GM06990 (cell line): ENCODE data around the gene GBGT1.
A peak's percentile ranks its signal among the peaks of the same experiment; 100 is the strongest.

Experiments used
- DNase-seq: peaks from one replicate; pipeline ENCODE4 v3.0.0-alpha.2; 2011; ENCODE audit not compliant: insufficient read length; ENCODE audit errors: extremely low read depth
- H3K27me3 ChIP-seq: replicated peaks from 2 replicates; pipeline ENCODE4 v1.6.0; 2011; ENCODE audit warnings: low read length; ENCODE audit not compliant: control insufficient read depth, insufficient read depth
- H3K36me3 ChIP-seq: 2 replicates; pipeline ENCODE4 v1.5.1; 2011; ENCODE audit warnings: low read length; ENCODE audit not compliant: control insufficient read depth, insufficient read depth
- H3K4me3 ChIP-seq: replicated peaks from 2 replicates; pipeline ENCODE4 v1.5.1; 2011; ENCODE audit warnings: low read depth, mild to moderate bottlenecking, control low read depth, low read length
- TF ChIP-seq, protein P1 (sequence below): IDR thresholded peaks from 2 replicates; pipeline ENCODE4 v1.5.1; 2011; ENCODE audit warnings: low read length, control low read depth, mild to moderate bottlenecking, inconsistent platforms; ENCODE audit not compliant: insufficient read depth, poor library complexity, severe bottlenecking

The GBGT1 gene

DNA sequence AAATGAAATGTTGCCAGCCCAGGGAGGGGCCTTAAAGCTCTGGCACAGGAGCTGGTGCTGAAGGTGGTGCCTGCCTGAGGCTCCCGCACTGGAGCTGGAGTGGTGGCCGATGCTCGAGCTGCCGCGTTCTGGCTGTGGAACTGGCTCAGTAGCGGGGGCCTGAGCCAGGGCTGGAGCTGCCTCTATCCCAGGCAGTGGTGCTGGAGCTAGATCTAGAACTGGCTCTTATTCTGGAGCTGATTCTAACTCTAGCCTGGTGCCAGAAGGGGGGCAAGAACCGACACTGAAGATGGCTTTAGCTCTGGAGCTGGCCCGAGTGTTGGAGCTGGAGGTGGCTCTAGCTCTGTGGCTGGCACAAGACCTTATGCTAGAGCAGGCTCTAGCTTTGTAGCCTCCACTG is 26.1 kb upstream of the GBGT1 start:
- no peak for DNase-seq
- TF ChIP-seq, protein P1, sequence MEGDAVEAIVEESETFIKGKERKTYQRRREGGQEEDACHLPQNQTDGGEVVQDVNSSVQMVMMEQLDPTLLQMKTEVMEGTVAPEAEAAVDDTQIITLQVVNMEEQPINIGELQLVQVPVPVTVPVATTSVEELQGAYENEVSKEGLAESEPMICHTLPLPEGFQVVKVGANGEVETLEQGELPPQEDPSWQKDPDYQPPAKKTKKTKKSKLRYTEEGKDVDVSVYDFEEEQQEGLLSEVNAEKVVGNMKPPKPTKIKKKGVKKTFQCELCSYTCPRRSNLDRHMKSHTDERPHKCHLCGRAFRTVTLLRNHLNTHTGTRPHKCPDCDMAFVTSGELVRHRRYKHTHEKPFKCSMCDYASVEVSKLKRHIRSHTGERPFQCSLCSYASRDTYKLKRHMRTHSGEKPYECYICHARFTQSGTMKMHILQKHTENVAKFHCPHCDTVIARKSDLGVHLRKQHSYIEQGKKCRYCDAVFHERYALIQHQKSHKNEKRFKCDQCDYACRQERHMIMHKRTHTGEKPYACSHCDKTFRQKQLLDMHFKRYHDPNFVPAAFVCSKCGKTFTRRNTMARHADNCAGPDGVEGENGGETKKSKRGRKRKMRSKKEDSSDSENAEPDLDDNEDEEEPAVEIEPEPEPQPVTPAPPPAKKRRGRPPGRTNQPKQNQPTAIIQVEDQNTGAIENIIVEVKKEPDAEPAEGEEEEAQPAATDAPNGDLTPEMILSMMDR = no peak
- Histone ChIP-seq H3K36me3 (no peaks in the 10 kb centered on the region), H3K27me3 (no peaks in the 10 kb centered on the region; the same call in 1 of the 2 replicates), H3K4me3 (no peak overlapping the region)

DNA sequence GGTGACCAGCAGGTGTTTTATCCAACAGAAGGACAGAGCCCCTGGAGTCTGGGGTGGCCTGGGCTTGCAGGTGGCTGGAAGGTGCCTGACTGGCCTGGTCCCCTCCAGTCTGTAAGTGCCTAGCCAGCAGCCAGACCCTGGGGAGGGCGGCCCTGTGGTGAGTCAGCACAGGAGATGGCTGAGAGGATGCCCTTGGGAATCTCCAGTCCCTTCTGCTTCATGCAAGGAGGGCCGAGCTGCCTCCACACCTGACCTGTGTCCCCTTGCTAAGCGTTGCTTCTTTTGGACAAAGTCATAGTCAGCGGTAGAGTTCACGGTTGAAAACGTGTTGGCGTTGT is 25.1 kb upstream of the GBGT1 start:
- H3K27me3 ChIP-seq = no peaks in the 10 kb centered on the region; the same call in none of the 2 replicates
- DNase-seq = no peak
- no peaks in the 10 kb centered on the region for H3K36me3 ChIP-seq
- no peak overlapping the region for H3K4me3 ChIP-seq
- TF ChIP-seq, protein P1 = no peak

DNA sequence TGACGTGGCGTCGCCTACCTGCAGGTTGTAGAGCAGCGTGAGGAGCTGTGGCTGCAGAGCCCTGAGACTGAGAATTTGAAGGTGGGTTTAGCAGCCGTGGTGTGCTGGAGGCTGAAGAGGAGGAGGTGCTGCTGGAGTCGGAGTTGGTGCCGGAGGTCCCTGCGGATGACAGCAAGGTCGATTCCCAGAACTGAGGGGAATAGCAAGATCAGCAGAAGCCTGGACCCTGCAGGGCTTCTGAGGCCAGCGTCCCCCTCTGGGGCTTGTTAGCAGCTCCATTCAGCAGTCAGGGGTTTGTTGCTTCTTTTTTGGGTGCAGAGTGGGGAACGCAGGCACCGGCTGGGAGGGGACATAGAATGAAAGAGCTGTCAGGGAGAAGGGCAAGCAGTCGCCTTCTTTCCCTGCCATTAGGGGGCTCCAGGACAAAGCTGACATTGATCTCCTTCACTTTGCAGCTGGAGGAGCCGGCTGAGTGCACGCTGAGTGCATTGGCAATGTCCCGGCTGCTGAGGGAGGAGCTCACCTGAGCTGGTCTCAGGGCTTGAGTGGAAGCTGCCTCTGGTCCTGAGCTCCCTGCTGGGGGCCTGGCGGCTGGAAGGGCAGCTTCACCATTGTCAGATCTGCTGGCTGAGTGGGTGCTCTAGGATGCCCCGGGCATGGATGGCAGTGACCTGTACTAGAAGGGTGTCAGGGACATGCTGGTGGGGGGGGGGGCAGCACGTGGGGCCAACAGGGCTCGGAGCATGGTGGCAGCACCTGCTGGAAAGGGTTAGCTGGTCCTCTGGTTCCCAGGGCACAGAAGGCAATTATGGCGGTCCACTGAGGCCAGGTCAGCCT is 24.5 kb upstream of the GBGT1 start:
- Histone ChIP-seq H3K4me3 (no peak overlapping the region), H3K36me3 (no peaks in the 10 kb centered on the region), H3K27me3 (no peaks in the 10 kb centered on the region; the same call in none of the 2 replicates)
- no peak for DNase-seq
- TF ChIP-seq, protein P1 = peak; percentile 32

DNA sequence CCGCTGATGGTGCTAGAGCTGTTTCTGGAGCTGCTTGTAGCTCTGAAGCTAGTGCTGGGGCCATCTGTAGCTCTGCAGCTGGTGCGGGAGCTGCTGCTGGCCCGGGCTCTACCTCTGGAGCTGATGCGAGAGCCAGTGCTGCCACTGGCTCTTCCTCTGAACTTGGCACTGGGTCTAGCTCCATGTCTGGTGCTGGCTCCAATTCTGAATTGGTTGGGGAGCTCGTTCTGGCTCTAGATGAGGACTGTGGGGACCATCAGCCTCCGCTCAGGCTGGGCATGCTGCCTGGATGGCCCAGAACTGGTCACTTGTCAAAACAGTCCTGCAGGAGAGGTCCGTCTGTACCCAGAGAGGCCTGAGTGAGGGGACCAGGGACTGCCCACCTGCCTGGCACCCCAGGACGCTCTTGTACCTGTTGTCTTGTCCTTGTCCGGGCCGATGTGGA is 23.9 kb upstream of the GBGT1 start:
- no peaks in the 10 kb centered on the region for H3K36me3 ChIP-seq
- no peak for DNase-seq
- no peak overlapping the region for H3K4me3 ChIP-seq
- no peaks in the 10 kb centered on the region; the same call in none of the 2 replicates for H3K27me3 ChIP-seq
- TF ChIP-seq, protein P1 = no peak

DNA sequence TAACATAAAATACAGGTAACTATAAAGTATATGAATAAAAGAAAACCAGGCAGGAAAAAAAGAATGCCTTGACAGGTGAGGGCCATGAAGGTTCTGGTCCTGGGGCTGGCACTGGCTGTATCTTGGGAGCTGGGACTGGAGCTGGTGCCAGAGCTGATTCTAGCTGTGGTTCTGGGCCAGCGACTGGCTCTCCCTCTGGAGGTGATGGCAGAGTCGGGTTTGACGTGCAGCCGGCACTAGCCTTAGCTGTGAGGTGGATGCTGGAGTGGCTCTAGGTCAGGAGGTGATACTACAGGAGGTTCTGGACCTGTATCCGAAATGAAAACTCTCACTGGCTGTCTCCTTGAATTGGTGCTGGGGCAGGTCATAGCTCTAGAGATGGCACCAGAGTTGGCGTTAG is 23.0 kb upstream of the GBGT1 start:
- Histone ChIP-seq H3K4me3 (no peak overlapping the region), H3K27me3 (no peaks in the 10 kb centered on the region; the same call in none of the 2 replicates), H3K36me3 (no peaks in the 10 kb centered on the region)
- DNase-seq = no peak
- TF ChIP-seq, protein P1 = no peak
